HepG2 (cell line): Measurements from ENCODE around the gene TOR1A. TPM values are rescaled to one million over a fixed set of nuclear protein-coding genes. Genes with fewer than 3 reads are reported as not detected.

Experiments
- E2F2 ChIP-seq: sonication (generic); formaldehyde crosslinking; IDR thresholded peaks from 2 replicates; pipeline ENCODE4 v1.4.0; 2020; ENCODE audit warnings: missing genetic modification reagents, borderline replicate concordance
- ELF1 ChIP-seq: sonication (generic); formaldehyde crosslinking; IDR thresholded peaks from 2 replicates; pipeline ENCODE4 v1.4.0; 2020; ENCODE audit warnings: missing genetic modification reagents
- FOXK2 ChIP-seq: fragments of 450-650 bp; IDR thresholded peaks from 2 replicates; pipeline ENCODE4 v1.6.1; 2016
- HNF1B ChIP-seq: sonication (generic); formaldehyde crosslinking; IDR thresholded peaks from 2 replicates; pipeline ENCODE4 v1.5.1; 2020; ENCODE audit warnings: mild to moderate bottlenecking, moderate library complexity, missing genetic modification reagents
- HNF4A ChIP-seq: sonication (generic); formaldehyde crosslinking; IDR thresholded peaks from 2 replicates; pipeline ENCODE4 v1.4.0; 2020; ENCODE audit warnings: missing genetic modification reagents
- PAX8 ChIP-seq: sonication (generic); formaldehyde crosslinking; IDR thresholded peaks from 2 replicates; pipeline ENCODE4 v1.8.0; 2022; ENCODE audit warnings: mild to moderate bottlenecking, missing genetic modification reagents, borderline replicate concordance
- PCBP2 ChIP-seq: fragments of 200-400 bp; formaldehyde crosslinking; optimal IDR thresholded peaks from 2 replicates; pipeline ENCODE3; 2018; ENCODE audit warnings: low read length, low read depth; ENCODE audit not compliant: poor library complexity, severe bottlenecking
- PRDM15 ChIP-seq: sonication (generic); formaldehyde crosslinking; IDR thresholded peaks from 2 replicates; pipeline ENCODE4 v1.4.0; 2020; ENCODE audit warnings: missing genetic modification reagents
- SRF ChIP-seq: IDR thresholded peaks from 2 replicates; pipeline ENCODE4 v1.6.1; 2011; ENCODE audit warnings: mild to moderate bottlenecking, low read depth, low read length, moderate library complexity
- ZMAT3 ChIP-seq: sonication (generic); formaldehyde crosslinking; conservative IDR thresholded peaks from 2 replicates; pipeline ENCODE4 v1.7.0; 2021; ENCODE audit warnings: missing genetic modification reagents
- ZNF34 ChIP-seq: sonication (generic); formaldehyde crosslinking; IDR thresholded peaks from 2 replicates; pipeline ENCODE4 v1.4.0; 2020; ENCODE audit warnings: mild to moderate bottlenecking, missing genetic modification reagents, borderline replicate concordance
- ZNF407 ChIP-seq: sonication (generic); formaldehyde crosslinking; IDR thresholded peaks from one replicate; pipeline ENCODE4 v1.5.1; 2020; ENCODE audit warnings: mild to moderate bottlenecking, missing genetic modification reagents; ENCODE audit errors: not compliant biosample characterization
- ZNF782 ChIP-seq: sonication (generic); formaldehyde crosslinking; IDR thresholded peaks from 2 replicates; pipeline ENCODE4 v1.4.0; 2020; ENCODE audit warnings: missing genetic modification reagents, mild to moderate bottlenecking, borderline replicate concordance
- polyA plus RNA-seq, 8 experiments: library from polyadenylated mRNA; depleted of rRNA in 3 of 8; stranded (reverse) in 7 of 8; unstranded in 1 of 8; fragments of >200 nt; fragmentation: Illumina TruSeq in 4 of 8; extraction: Trizol in 4 of 8; gene quantifications; 2 replicates each; pipeline versions ENCODE4 v1.2.1 to v1.2.3, GENCODE V29; 2011 to 2016; ENCODE audit warnings: low read depth in 4 of 8, missing spikeins in 1 of 8, mixed read lengths in 1 of 8; ENCODE audit not compliant: insufficient read depth in 1 of 8
- total RNA-seq, 5 experiments: library from RNA; depleted of rRNA; stranded (reverse); fragments of >200 nt; fragmentation: Illumina TruSeq; extraction: Trizol; gene quantifications; 2 replicates each; pipeline ENCODE4 v1.2.3, GENCODE V29; 2016; ENCODE audit warnings: low read depth in 1 of 5

Gene TOR1A
- total and polyA plus RNA-seq, 2 of the 13 experiments (the other 11 are each of a cell fraction or from before 2014, with no cell fraction given), result 31.6 to 41.4 TPM

GRCh38 chr9:129822898-129823541 lies 916 bp downstream of the TOR1A start (continued):
- TF ChIP-seq ZNF407 (CRISPR knock-in tag), result no peak
- no peak for TF ChIP-seq HNF4A (CRISPR knock-in tag)
- peak; percentile 38; the same call in 1 of the 2 replicates for TF ChIP-seq ELF1 (CRISPR knock-in tag)
- no peak for TF ChIP-seq ZNF782 (CRISPR knock-in tag)
- no peak for TF ChIP-seq FOXK2
- TF ChIP-seq SRF, result no peak
- TF ChIP-seq HNF1B (CRISPR knock-in tag), result no peak
- TF ChIP-seq E2F2 (CRISPR knock-in tag), result no peak
- no peak for TF ChIP-seq ZNF34 (CRISPR knock-in tag)
- no peak for TF ChIP-seq ZMAT3
- no peak for TF ChIP-seq PCBP2
- TF ChIP-seq PAX8, result no peak
- no peak for TF ChIP-seq PRDM15 (CRISPR knock-in tag)
